ENCODE data around the gene HEXD.

The HEXD gene

DNA sequence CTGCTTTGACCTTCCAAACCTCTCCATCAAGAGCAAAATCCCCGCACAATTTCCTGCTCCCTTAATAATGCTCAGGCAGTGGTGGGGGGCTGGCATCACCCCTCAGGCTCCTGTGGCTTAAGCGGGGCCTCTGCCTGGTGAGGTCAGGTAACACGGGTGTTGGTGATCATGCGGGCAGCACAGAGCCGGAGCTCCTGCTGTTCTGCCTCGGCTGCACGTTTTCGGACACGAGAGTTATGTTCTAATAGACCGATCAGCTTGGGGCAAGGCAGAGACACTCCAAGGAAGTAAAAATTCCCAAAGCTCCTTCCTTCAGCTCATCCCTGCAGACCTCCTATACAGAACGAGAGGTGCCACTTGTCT is 46.4 kb downstream of the HEXD start:
- peak overlapping the region in 1 of 2 donors; percentile 78 for H3K27ac ChIP-seq
- TF ChIP-seq, protein P1, sequence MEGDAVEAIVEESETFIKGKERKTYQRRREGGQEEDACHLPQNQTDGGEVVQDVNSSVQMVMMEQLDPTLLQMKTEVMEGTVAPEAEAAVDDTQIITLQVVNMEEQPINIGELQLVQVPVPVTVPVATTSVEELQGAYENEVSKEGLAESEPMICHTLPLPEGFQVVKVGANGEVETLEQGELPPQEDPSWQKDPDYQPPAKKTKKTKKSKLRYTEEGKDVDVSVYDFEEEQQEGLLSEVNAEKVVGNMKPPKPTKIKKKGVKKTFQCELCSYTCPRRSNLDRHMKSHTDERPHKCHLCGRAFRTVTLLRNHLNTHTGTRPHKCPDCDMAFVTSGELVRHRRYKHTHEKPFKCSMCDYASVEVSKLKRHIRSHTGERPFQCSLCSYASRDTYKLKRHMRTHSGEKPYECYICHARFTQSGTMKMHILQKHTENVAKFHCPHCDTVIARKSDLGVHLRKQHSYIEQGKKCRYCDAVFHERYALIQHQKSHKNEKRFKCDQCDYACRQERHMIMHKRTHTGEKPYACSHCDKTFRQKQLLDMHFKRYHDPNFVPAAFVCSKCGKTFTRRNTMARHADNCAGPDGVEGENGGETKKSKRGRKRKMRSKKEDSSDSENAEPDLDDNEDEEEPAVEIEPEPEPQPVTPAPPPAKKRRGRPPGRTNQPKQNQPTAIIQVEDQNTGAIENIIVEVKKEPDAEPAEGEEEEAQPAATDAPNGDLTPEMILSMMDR (IDR thresholded peaks at IDR 0.05) = no peak
- no peak overlapping the region for H3K4me3 ChIP-seq
- DNase-seq (ENCODE audit: low spot score) = no peak

DNA sequence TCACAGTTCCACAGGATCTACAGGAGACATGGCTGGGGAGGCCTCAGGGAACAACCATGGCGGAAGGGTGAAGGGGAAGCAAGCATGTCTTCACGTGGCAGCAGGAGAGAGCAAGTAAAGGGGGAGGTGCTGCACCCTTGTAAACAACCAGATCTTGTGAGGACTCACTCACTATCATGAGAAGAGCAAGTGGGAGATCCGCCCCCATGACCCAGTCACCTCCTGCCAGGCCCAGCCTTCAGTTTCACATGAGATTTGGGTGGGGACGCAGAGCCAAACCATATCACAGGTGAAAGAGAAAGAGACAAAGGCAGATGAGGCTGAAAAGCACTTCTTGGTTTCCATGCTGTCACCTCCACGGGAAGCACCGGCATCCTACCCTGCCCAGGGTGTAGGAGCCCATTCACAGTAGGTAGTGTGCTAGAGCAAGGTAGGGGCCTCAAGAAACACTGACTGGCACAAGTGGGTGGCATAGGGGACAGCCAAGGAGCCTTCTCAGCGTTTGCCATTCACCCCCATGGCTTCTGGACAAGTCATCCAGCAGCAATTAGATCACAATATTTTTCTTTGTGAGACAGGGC is 47.0 kb downstream of the HEXD start:
- H3K4me3 ChIP-seq = no peak overlapping the region
- H3K27ac ChIP-seq = no peak overlapping the region
- TF ChIP-seq, protein P1 (IDR thresholded peaks at IDR 0.05) = no peak
- no peak for DNase-seq (ENCODE audit: low spot score)

DNA sequence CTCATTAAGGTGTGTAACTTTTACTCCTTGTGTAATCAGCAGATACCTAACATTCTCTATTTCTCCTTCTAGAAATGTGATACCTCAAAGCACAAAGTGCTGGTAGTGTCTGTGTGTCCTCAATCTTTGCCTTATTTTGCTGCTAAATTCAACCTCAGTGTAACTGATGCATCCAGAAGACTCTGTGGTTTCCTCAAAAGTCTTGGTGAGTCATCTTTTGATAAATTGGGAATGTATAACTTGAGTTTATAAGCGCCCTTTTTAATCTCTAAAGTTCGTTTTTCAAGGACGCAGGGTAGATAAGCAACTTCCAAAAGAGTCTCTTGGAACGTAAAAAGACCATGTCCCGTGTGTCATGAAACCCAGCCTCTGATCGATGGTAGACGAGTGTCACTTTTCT is 50.5 kb downstream of the HEXD start:
- TF ChIP-seq, protein P1 (IDR thresholded peaks at IDR 0.05) = no peak
- H3K4me3 ChIP-seq = no peak overlapping the region
- DNase-seq (ENCODE audit: low spot score) = no peak

DNA sequence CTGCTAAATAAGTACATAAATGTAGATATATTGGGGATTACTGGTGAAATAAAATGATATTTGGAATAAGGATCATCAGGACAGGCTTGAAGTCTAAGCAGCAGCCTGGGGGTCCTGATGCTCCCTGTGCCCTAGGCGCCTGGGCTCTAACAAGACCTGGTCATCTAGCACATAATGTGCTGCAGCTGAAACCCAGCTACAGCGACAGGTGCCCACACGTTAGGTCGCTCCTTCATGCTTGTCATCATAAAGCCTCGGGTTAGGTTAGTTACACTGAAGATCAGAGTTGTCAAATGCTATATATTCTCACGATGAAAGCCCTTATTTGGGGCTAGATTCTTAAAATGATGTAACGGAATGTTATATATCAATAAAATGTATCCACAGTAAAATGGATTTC is 51.9 kb downstream of the HEXD start:
- DNase-seq (ENCODE audit: low spot score) = no peak
- TF ChIP-seq, protein P1 (IDR thresholded peaks at IDR 0.05) = no peak

More for the DNA sequence above, 50.5 kb downstream of the HEXD start:
- H3K27ac ChIP-seq = no peak overlapping the region

DNA sequence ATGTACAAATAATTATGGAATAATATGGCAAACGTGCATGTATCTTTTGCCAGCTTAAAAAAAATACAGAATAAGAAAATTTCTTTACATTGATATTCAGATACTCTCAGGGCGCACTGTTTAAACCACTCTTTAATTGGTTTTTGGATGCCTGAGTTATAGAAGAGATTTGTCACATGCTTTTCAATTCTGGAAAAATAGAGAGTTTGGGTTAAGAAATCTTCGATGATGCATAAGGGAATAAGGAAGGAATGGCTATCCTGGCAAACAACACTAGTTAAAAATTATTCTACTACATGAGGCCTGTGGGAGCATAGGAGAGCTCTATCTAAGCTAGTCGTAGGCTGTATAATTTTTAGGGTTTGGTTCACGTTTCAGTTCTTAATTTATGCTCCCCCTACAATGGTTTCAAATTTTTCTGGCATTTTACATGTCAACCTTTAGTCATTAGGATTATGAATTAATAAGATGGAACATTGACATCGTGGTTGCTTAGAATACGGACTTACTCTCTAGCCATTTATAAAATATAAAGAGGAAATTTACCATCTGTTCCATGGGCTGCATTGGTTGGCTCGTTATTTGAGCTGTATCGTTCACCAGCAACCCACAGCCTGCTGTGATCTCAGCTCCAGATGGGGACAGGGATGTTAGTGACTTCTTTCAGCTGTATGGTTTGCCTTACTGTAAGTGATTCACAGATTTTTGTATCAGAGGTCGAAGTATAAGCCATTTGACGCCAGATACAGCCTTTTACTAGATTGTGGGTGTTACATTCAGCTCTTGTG is 56.3 kb downstream of the HEXD start:
- Histone ChIP-seq H3K4me3 (no peak overlapping the region), H3K27ac (no peak overlapping the region)
- TF ChIP-seq, protein P1 (IDR thresholded peaks at IDR 0.05) = no peak
- DNase-seq (ENCODE audit: low spot score) = no peak

More for the DNA sequence above, 51.9 kb downstream of the HEXD start:
- Histone ChIP-seq H3K4me3 (no peak overlapping the region), H3K27ac (no peak overlapping the region)

DNA sequence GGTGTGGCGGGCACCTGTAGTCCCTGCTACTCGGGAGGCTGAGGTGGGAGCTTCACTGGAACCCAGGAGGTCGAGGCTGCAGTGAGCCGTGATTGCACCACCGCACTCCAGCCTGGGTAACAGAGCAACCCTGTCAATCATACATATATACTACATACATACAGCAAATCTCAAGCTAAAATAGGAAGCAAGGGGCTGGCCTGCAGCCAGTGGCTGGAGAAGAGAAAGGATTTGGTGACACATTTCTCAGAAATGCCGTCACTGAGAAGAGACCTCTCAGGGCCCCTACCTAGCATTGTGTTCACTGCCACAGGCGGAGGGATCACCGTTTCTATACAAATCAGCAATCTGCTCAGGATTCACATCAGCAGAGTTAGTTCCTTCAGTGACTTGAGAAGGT is 57.3 kb downstream of the HEXD start:
- TF ChIP-seq, protein P1 (IDR thresholded peaks at IDR 0.05) = no peak
- no peak overlapping the region for H3K27ac ChIP-seq
- no peak for DNase-seq (ENCODE audit: low spot score)
- no peak overlapping the region for H3K4me3 ChIP-seq

DNA sequence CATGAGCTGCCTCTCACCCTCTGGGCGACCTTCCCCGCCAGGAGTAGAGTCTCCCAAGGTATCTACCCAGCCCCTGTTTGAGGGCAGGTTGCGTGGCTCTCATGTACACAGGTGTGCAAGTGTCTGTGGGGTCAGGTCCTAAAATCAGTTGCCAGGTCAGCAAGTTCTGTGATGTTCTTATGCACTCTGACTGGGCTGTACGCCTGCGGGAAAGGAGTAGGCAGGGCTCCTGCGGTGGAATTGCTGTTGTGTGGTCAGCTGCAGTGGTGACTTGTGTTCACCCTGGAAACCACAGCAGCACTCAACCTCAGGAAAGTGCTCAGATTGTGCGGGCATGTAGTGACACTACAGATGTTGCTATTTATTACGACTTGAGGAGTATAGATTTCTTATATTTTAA is 59.8 kb downstream of the HEXD start:
- TF ChIP-seq, protein P1 (IDR thresholded peaks at IDR 0.05) = no peak
- Histone ChIP-seq H3K27ac (no peak overlapping the region), H3K4me3 (no peak overlapping the region)
- DNase-seq (ENCODE audit: low spot score) = no peak

Measured in coronary artery (tissue), 2 donors.